ENCODE measurements around the gene INF2. TPM values are rescaled to one million over a fixed set of nuclear protein-coding genes. Genes with fewer than 3 reads are reported as not detected.
A peak's percentile ranks its signal among the peaks of the same experiment; 100 is the strongest.

INF2 gene
- total RNA-seq, 2 experiments from 2014 or later, result 107 to 110 TPM

GRCh38 chr14:104692261-104692938 is 3.0 kb downstream of the INF2 start:
- no peaks in the 10 kb centered on the region for H3K27me3 Mint-ChIP-seq
- H3K9me3 Mint-ChIP-seq, result no peaks in the 10 kb centered on the region
- H3K36me3 Mint-ChIP-seq, result peaks cover 2% of the 10 kb centered on the region
- H3K27ac Mint-ChIP-seq, result peak overlapping the region; percentile 75
- H3K4me3 Mint-ChIP-seq, result no peak overlapping the region
- DNase-seq (no peak), ATAC-seq (ENCODE audit: low read depth) (no peak)
- POLR2A ChIA-PET, result interaction anchor here (6.5 kb wide), 1 partner anchor 14 kb away, joined by 52 read pairs; no protein-coding TSS in a partner anchor
- peaks cover 27% of the 10 kb centered on the region for H3K4me1 Mint-ChIP-seq

DNA sequence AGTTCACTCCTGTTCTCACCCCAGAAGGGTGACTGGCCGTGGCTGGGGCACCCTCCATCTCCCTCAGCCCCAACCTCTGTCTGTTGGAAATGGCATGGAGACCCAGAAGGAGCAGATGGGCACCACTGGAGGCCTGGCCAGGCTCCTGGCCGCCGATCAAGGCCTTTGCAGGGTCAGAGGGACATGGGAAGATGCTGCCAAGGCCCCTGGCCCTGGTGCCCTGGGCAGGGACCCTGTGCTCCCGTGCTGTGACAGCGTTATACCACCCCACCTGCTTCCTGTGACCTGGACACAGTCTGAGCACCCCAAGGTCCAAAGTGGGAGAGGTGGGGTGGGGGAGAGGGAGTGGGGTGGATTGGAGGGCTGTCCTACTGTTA is 3.5 kb downstream of the INF2 start:
- Mint-ChIP-seq H3K4me1 (peaks cover 24% of the 10 kb centered on the region), H3K36me3 (peaks cover 2% of the 10 kb centered on the region)

DNA sequence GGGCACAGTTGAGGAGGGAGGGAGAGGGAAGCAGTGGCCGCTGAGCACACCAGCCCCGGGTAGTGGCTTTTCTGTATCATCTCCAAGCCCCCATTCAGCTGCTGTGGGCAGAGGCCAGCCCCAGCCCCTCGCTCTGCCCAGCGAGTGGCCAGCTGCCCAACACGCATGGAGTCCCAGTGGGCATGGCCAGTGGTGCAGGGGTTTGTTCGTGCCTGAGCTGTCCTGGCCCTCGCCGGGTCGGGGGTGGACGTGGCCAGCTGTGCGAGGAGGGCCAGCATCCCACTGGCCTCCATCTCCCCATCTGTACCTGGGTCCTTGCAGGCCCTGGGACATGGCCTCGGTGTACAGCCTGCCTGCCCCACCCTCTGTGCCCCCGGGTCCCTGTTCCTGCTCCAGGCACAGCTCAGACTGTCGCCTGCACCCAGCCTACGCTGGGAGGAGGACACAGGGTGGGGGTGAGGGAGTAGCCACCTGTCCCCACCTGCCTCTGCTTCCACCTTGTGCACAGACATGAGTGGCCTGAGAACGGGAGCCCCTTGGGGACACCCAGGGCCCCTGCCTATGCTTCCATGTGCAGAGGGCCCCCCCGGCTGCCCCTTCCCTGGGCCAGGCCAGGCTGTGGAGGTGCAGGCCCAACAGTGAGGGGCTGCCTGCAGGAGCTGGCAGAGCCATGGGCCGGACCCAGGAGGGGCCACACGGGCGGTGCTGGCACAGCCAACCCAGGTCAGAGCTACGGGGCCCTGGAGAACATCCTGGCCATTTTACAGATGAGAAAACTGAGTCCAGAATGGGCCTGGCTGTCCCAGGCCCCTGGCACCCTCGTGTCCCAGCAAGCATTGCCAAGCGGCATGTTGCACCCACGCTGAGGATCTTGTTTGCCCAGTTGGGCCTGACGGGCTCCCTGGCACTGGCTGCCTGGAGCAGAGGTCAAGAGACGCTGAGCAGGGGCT is 4.3 kb downstream of the INF2 start:
- POLR2A ChIA-PET, result interaction anchor here (0.8 to 2.5 kb wide), 4 partner anchors 9 to 16 kb away, joined by 3 to 9 read pairs (median 6); no protein-coding TSS in a partner anchor
- no peaks in the 10 kb centered on the region for H3K27me3 Mint-ChIP-seq
- peaks cover 24% of the 10 kb centered on the region for H3K4me1 Mint-ChIP-seq
- DNase-seq (no peak), ATAC-seq (ENCODE audit: low read depth) (no peak)
- H3K9me3 Mint-ChIP-seq, result no peaks in the 10 kb centered on the region
- H3K36me3 Mint-ChIP-seq, result peaks cover 2% of the 10 kb centered on the region
- H3K4me3 Mint-ChIP-seq, result peak overlapping the region; percentile 72
- peak overlapping the region; percentile 92 for H3K27ac Mint-ChIP-seq

More for the DNA sequence above, 3.5 kb downstream of the INF2 start:
- ATAC-seq (ENCODE audit: low read depth) (no peak), DNase-seq (no peak)
- H3K4me3 Mint-ChIP-seq, result peak overlapping the region; percentile 48
- H3K27ac Mint-ChIP-seq, result peak overlapping the region; percentile 75
- POLR2A ChIA-PET, result interaction anchor here (0.8 kb wide), 1 partner anchor 15 kb away, joined by 3 read pairs; no protein-coding TSS in a partner anchor
- no peaks in the 10 kb centered on the region for H3K27me3 Mint-ChIP-seq
- no peaks in the 10 kb centered on the region for H3K9me3 Mint-ChIP-seq

DNA sequence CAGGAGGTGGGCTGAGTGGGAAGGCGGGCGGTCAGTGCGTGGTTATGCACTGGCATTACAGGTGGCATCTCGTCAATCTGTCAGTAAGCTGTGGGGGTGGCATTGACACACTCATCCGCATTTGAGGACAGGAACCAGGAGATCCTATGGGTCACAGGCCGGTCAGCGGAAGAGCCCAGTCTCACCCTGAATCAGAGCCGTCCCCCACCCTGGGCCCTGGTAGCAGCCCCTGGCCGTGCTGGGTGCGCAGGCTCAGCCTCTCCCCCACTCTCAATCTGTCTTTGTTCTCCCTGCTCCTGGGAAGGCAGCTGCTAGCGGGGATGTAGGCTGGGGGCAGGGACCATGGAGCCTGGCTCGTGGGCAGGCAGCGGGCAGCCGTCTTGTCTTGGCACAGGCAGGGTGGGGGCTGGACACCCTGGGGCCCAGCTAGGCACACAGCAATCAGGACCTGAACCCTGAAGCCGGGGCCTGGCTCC is 5.1 kb downstream of the INF2 start:
- Mint-ChIP-seq H3K9me3 (no peaks in the 10 kb centered on the region), H3K27ac (peak overlapping the region; percentile 92), H3K4me1 (peaks cover 24% of the 10 kb centered on the region), H3K27me3 (no peaks in the 10 kb centered on the region), H3K4me3 (peak overlapping the region; percentile 72), H3K36me3 (peaks cover 2% of the 10 kb centered on the region)
- DNase-seq (no peak), ATAC-seq (ENCODE audit: low read depth) (no peak)
- POLR2A ChIA-PET, result interaction anchor here (0.7 to 2.5 kb wide), 5 partner anchors 10 to 482 kb away, joined by 3 to 9 read pairs (median 6); no protein-coding TSS in a partner anchor

GRCh38 chr14:104694991-104695659 is 5.7 kb downstream of the INF2 start:
- peak; percentile 68 for DNase-seq
- Mint-ChIP-seq H3K4me1 (peaks cover 24% of the 10 kb centered on the region), H3K9me3 (no peaks in the 10 kb centered on the region), H3K4me3 (peak overlapping the region; percentile 72), H3K36me3 (peaks cover 2% of the 10 kb centered on the region), H3K27me3 (no peaks in the 10 kb centered on the region), H3K27ac (peak overlapping the region; percentile 92)
- peak; percentile 68 for ATAC-seq (ENCODE audit: low read depth)
- POLR2A ChIA-PET, result interaction anchor here (0.7 to 2.5 kb wide), 6 partner anchors 8 to 482 kb away, joined by 3 to 9 read pairs (median 5); no protein-coding TSS in a partner anchor

- DNase-seq (no peak), ATAC-seq (ENCODE audit: low read depth) (no peak)
- POLR2A ChIA-PET, result interaction anchor here (0.8 to 2.5 kb wide), 2 partner anchors 9 kb away, joined by 4 to 6 read pairs; no protein-coding TSS in a partner anchor
- H3K9me3 Mint-ChIP-seq, result no peaks in the 10 kb centered on the region
- peaks cover 24% of the 10 kb centered on the region for H3K4me1 Mint-ChIP-seq
- peak overlapping the region; percentile 72 for H3K4me3 Mint-ChIP-seq
- peaks cover 2% of the 10 kb centered on the region for H3K36me3 Mint-ChIP-seq
- no peaks in the 10 kb centered on the region for H3K27me3 Mint-ChIP-seq
- peak overlapping the region; percentile 92 for H3K27ac Mint-ChIP-seq
Observed at GRCh38 chr14:104695660-104696000, 6.2 kb downstream of the INF2 start.

- Mint-ChIP-seq H3K4me3 (no peak overlapping the region), H3K27me3 (no peaks in the 10 kb centered on the region), H3K36me3 (no peaks in the 10 kb centered on the region), H3K9me3 (no peaks in the 10 kb centered on the region), H3K4me1 (peaks cover 19% of the 10 kb centered on the region), H3K27ac (no peak overlapping the region)
- ATAC-seq (ENCODE audit: low read depth) (no peak), DNase-seq (no peak)
- POLR2A ChIA-PET, result no interaction called here
Observed at GRCh38 chr14:104696671-104697316, 7.4 kb downstream of the INF2 start.

- POLR2A ChIA-PET, result interaction anchor here (1.4 kb wide), 1 partner anchor 10 kb away, joined by 3 read pairs; no protein-coding TSS in a partner anchor
- DNase-seq (no peak), ATAC-seq (ENCODE audit: low read depth) (no peak)
- Mint-ChIP-seq H3K36me3 (no peaks in the 10 kb centered on the region), H3K9me3 (no peaks in the 10 kb centered on the region), H3K4me3 (no peak overlapping the region), H3K4me1 (peaks cover 17% of the 10 kb centered on the region), H3K27ac (no peak overlapping the region), H3K27me3 (no peaks in the 10 kb centered on the region)
Observed at GRCh38 chr14:104697317-104697703, 7.9 kb downstream of the INF2 start.

GRCh38 chr14:104697892-104698583 is 8.6 kb downstream of the INF2 start:
- Mint-ChIP-seq H3K4me1 (peaks cover 17% of the 10 kb centered on the region), H3K36me3 (no peaks in the 10 kb centered on the region), H3K4me3 (no peak overlapping the region), H3K9me3 (no peaks in the 10 kb centered on the region), H3K27ac (no peak overlapping the region), H3K27me3 (no peaks in the 10 kb centered on the region)
- DNase-seq (no peak), ATAC-seq (ENCODE audit: low read depth) (no peak)
- POLR2A ChIA-PET, result interaction anchor here (0.6 to 1.4 kb wide), 2 partner anchors 11 to 641 kb away, joined by 3 read pairs; no protein-coding TSS in a partner anchor

DNA sequence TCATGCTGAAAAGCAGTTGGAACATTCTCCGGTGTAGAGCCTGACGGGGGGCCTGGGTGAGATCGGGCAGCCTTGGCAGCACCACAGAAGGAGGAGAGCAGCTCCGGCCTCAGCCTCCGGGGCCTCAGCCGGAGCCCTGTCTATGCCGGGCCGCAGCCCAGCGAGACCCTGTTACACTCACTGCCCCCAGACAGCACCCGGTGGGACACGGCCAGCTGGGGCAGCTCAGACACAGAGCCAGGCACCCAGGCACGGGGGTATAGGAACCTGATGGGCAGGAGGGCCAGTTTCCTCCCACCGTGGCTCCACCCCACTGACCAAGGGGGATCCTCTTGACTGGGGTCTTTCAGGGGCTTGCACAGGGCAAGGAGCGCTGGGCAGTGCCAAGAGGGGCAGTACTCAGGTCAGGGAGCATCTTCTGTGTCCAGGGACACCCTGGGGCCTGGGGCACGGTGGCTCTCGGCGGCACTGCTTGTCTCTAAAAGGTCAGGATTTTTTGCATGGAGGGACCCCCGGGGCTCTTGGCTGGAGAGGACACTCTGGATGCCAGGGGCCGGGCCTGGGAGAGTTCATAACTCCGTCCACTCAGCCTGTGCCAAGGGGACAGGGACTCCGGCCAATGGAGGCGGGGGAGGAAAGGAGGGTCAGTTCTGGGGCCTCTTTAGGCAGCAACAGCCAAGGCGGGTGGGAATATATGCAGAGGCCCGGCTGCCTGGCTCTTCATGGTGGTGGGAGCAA is 9.4 kb downstream of the INF2 start:
- POLR2A ChIA-PET, result interaction anchor here (1.4 kb wide), 1 partner anchor 12 kb away, joined by 3 read pairs; no protein-coding TSS in a partner anchor
- no peak for DNase-seq
- peaks cover 17% of the 10 kb centered on the region for H3K4me1 Mint-ChIP-seq
- no peaks in the 10 kb centered on the region for H3K27me3 Mint-ChIP-seq
- H3K9me3 Mint-ChIP-seq, result no peaks in the 10 kb centered on the region
- no peak overlapping the region for H3K4me3 Mint-ChIP-seq
- ATAC-seq (ENCODE audit: low read depth), result no peak
- no peak overlapping the region for H3K27ac Mint-ChIP-seq
- H3K36me3 Mint-ChIP-seq, result peaks cover under 1% of the 10 kb centered on the region

DNA sequence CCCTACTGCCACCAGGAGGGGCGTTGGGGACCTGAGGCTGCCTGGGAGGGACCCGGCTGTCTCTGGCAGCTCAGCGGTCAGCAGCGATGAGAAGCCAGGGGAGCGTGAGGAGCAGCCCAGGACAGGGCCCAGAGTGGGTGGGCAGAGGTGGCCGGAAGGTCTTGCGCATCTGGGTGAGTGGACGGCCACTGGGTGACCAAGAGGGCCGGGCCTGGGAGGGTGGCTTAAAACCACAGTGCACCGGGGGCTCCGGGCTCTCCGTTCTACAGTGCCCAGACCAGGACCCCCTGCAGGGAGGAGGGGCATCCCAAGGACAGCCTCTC is 10.0 kb downstream of the INF2 start:
- DNase-seq (no peak), ATAC-seq (ENCODE audit: low read depth) (no peak)
- Mint-ChIP-seq H3K4me1 (peaks cover 13% of the 10 kb centered on the region), H3K9me3 (no peaks in the 10 kb centered on the region), H3K4me3 (no peak overlapping the region), H3K36me3 (peaks cover 3% of the 10 kb centered on the region), H3K27me3 (no peaks in the 10 kb centered on the region), H3K27ac (no peak overlapping the region)
- POLR2A ChIA-PET, result no interaction called here

All from activated naive CD8-positive, alpha-beta T cell treated with anti-CD3 and anti-CD28 coated beads, Interleukin-2, amount 10 ng/mL, durations not matched to agents 7 days and 5 days (primary cell).